Measurements from ENCODE around the gene CCDC187. TPM values are rescaled to one million over a fixed set of nuclear protein-coding genes. Genes with fewer than 3 reads are reported as not detected.

The CCDC187 gene
- total and polyA plus RNA-seq, 4 donors, result 2.0 to 16.8 (median 6.8) TPM

DNA sequence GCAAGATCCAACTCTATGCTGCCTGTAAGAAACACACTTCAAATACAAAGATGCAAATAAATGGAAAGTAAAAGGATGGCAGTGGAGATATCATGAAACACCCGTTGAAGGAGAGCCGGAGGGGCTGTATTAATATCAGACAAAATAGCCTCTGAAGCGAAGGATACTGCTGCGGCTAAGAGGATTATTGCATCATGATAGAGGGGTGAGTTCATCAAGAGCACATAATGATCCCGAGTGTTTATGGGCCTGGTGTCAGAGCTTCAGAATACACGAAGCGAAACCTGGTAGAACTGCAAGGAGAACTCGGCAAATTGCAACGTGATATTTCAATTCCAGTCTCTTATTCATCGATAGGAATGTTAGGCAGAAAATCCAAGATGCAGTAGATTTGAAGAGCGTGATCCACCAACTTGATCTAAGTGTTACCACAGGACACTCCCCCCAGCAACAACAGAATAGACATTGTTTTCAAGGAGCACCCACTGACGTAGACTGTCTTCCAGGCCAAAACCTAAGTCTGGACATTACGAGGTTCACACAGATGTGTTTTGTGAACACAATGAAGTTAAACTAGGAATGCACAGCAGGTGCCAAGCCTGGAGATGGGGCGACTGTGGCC is 30.5 kb downstream of the CCDC187 start:
- no peak for DNase-seq
- Histone ChIP-seq H3K4me1 (ENCODE audit: control insufficient read depth in 5 of 5, insufficient read depth in 5 of 5, low read length in 5 of 5) (peaks cover 0 to 5% (median 0%) of the 10 kb centered on the region in 5 donors), H3K36me3 (ENCODE audit: control insufficient read depth in 4 of 4, insufficient read depth in 4 of 4, low read length in 4 of 4) (no peaks in the 10 kb centered on the region), H3K27me3 (ENCODE audit: control insufficient read depth in 3 of 3, insufficient read depth in 3 of 3, low read length in 2 of 3) (peaks cover 0 to 11% (median 2%) of the 10 kb centered on the region in 3 donors), H3K9ac (ENCODE audit: insufficient read depth in 1 of 2, low read length in 2 of 2) (no peak overlapping the region), H3K9me3 (ENCODE audit: control insufficient read depth in 4 of 4, insufficient read depth in 3 of 4, low read length in 3 of 4) (peaks cover 0 to 5% (median 0%) of the 10 kb centered on the region in 4 donors), H3K4me3 (no peak overlapping the region), H3K27ac (ENCODE audit: low read depth in 1 of 2, low read length in 1 of 2) (no peak overlapping the region)
- ATAC-seq (ENCODE audit: insufficient read depth, low FRiP score), result no peak
- 78 to 88% methylated on average over 14 of the region's 14 CpGs for WGBS, 2 donors
- TF ChIP-seq, protein P1, sequence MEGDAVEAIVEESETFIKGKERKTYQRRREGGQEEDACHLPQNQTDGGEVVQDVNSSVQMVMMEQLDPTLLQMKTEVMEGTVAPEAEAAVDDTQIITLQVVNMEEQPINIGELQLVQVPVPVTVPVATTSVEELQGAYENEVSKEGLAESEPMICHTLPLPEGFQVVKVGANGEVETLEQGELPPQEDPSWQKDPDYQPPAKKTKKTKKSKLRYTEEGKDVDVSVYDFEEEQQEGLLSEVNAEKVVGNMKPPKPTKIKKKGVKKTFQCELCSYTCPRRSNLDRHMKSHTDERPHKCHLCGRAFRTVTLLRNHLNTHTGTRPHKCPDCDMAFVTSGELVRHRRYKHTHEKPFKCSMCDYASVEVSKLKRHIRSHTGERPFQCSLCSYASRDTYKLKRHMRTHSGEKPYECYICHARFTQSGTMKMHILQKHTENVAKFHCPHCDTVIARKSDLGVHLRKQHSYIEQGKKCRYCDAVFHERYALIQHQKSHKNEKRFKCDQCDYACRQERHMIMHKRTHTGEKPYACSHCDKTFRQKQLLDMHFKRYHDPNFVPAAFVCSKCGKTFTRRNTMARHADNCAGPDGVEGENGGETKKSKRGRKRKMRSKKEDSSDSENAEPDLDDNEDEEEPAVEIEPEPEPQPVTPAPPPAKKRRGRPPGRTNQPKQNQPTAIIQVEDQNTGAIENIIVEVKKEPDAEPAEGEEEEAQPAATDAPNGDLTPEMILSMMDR (IDR thresholded peaks at IDR 0.05; ENCODE audit: control extremely low read depth, extremely low read depth), result no peak

GRCh38 chr9:136270173-136270705 is 33.7 kb downstream of the CCDC187 start:
- Histone ChIP-seq H3K27me3 (ENCODE audit: control insufficient read depth in 3 of 3, insufficient read depth in 3 of 3, low read length in 2 of 3) (peaks cover 0 to 9% (median 2%) of the 10 kb centered on the region in 3 donors), H3K4me1 (ENCODE audit: control insufficient read depth in 5 of 5, insufficient read depth in 5 of 5, low read length in 5 of 5) (peaks cover 0 to 16% (median 0%) of the 10 kb centered on the region in 5 donors), H3K9me3 (ENCODE audit: control insufficient read depth in 4 of 4, insufficient read depth in 3 of 4, low read length in 3 of 4) (peaks cover 0 to 4% (median 0%) of the 10 kb centered on the region in 4 donors), H3K27ac (ENCODE audit: low read depth in 1 of 2, low read length in 1 of 2) (no peak overlapping the region), H3K36me3 (ENCODE audit: control insufficient read depth in 4 of 4, insufficient read depth in 4 of 4, low read length in 4 of 4) (no peaks in the 10 kb centered on the region), H3K9ac (ENCODE audit: insufficient read depth in 1 of 2, low read length in 2 of 2) (no peak overlapping the region), H3K4me3 (no peak overlapping the region)
- ATAC-seq (ENCODE audit: insufficient read depth, low FRiP score) (no peak), DNase-seq (no peak)
- TF ChIP-seq, protein P1 (IDR thresholded peaks at IDR 0.05; ENCODE audit: control extremely low read depth, extremely low read depth), result no peak
- WGBS, 2 donors, result 75 to 79% methylated on average over 13 of the region's 13 CpGs

DNA sequence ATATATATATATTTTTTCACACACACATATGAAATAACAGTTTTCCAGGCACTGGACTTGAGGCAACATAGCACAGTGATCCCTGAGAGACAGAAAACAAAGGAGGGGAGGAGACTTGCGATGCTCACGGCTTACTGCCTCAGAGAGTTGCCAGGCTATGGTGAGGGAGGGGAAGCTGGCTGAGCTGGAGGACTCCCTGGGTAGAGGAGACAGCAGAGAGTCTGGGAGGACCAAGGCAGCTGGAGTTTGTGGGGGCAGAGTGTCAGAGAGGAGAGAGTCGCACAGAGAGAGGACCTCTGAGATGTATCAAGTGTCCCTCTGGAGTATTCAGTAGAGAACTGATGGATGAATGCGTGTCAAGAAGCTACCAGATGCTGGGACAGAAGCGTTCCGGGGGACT is 35.2 kb downstream of the CCDC187 start:
- ATAC-seq (ENCODE audit: insufficient read depth, low FRiP score) (no peak), DNase-seq (peak in 1 of 3 donors; percentile 26)
- Histone ChIP-seq H3K9ac (ENCODE audit: insufficient read depth in 1 of 2, low read length in 2 of 2) (no peak overlapping the region), H3K27me3 (ENCODE audit: control insufficient read depth in 3 of 3, insufficient read depth in 3 of 3, low read length in 2 of 3) (peaks cover 0 to 7% (median 1%) of the 10 kb centered on the region in 3 donors), H3K36me3 (ENCODE audit: control insufficient read depth in 4 of 4, insufficient read depth in 4 of 4, low read length in 4 of 4) (no peaks in the 10 kb centered on the region), H3K4me1 (ENCODE audit: control insufficient read depth in 5 of 5, insufficient read depth in 5 of 5, low read length in 5 of 5) (peaks cover 0 to 13% (median 0%) of the 10 kb centered on the region in 5 donors), H3K27ac (ENCODE audit: low read depth in 1 of 2, low read length in 1 of 2) (no peak overlapping the region), H3K9me3 (ENCODE audit: control insufficient read depth in 4 of 4, insufficient read depth in 3 of 4, low read length in 3 of 4) (no peaks in the 10 kb centered on the region), H3K4me3 (no peak overlapping the region)
- TF ChIP-seq, protein P1 (IDR thresholded peaks at IDR 0.05; ENCODE audit: control extremely low read depth, extremely low read depth), result no peak
- WGBS, 2 donors, result 67 to 79% methylated on average over 6 of the region's 6 CpGs
